HG02623 (cell line): Measurements from ENCODE around the gene MCF2L2.
"Not testable (repeated sequence)": the region's sequence is repeated elsewhere in the genome, so short reads cannot be mapped to it uniquely, and the experiment has no call there.

Experiments used
- ATAC-seq: cut with Tn5 transposase; IDR thresholded peaks from one replicate; pipeline ENCODE4 v1.9.1; 2021; ENCODE audit warnings: moderate library complexity; ENCODE audit not compliant: unreplicated experiment

The MCF2L2 gene

DNA sequence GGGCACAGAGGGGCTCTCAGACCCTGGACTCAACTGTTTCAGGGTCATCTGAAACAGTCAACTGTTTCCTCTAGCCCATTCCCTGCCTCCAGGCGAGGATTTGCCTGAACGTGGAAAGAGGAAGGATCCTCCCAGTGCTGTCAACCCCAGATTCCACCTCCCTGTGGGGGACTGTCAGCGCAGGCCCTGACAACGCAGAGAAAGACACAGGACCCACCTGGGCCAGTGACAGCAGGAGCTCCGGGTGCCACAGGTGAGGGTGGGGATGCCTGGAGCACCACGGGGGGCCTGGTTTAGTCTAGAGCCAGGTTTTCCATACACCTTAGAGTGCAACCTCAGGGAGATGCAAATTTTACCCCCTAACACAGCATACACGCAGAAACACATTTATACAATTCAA, 246.3 kb downstream of the MCF2L2 start:
- no peak for ATAC-seq

DNA sequence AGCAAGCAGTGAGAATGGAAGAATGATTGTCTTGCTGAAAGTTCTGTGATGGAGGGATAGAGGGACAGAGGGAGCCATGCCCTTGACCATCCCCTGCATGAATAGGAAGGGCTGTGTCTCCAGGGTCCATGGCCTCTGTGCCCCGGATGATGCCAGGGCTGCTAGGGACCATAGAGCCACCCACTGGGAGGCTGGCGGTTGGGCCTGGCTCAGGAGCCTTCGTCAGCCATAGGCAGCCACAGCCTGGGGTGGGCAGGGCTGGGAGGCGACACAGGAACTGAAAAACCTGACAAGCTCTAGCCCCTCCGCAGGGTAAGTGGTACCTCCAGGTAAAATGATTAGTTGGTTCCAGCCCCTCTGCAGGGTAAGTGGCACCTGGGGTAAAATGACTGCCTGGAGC, 246.8 kb downstream of the MCF2L2 start:
- ATAC-seq, result no peak

DNA sequence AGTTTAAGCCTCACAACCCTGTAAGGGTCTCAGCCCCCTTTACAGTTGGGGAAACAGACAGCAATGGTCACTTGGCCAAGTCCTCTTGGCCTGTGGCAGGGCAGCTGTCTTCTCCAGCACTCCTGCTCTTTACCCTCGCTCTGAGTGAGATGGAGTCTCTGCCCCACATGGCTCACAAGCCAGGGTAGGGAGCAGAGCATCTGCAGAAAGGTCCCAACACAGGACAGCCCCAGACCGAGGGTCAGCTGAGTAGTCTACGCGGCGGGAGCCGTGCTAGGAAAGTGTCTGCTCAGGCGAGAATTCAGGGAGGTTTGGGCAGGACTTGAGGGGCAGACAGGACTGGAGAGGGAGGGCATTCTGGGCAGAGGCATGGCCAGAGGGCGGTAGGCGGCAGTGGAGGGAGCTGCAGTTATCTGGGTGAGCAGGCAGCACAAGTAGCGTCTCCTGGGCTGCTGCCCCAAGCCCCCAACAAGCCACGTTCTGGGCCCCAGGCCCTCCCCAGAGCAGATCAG, 247.6 kb downstream of the MCF2L2 start:
- ATAC-seq, result no peak

DNA sequence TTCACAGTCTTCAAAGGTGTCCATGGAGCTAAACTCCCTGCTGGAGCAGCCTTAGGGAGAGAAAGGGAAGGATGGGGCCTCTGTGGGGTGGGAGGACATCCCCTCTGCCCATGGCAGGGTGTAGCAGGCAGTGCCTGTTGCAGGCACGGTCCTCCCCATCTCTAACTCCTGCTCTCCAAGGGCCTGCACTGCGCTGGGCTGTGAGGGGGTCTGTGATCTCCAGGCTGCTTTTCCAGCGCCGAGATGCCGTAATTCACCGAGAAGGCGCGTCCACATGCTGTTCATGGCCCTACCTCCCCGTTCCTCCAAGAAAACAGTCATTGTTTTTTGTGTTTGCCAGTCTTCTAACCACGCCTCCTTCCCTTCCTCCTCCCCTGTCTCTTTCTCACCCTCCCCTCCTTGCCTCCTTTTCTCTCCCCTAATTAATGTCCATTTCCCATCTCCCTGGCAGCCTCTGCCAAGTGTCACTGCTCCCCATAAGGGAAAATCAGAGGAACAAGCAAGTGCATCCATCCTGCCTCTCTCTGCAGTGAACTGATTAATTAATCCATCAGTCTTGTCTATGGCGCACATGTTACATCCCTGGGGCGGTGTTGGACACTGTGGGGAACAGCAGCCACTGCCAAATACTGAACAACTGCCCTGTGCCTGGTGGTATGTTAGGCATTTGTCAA, 248.2 kb downstream of the MCF2L2 start:
- ATAC-seq, result no peak

DNA sequence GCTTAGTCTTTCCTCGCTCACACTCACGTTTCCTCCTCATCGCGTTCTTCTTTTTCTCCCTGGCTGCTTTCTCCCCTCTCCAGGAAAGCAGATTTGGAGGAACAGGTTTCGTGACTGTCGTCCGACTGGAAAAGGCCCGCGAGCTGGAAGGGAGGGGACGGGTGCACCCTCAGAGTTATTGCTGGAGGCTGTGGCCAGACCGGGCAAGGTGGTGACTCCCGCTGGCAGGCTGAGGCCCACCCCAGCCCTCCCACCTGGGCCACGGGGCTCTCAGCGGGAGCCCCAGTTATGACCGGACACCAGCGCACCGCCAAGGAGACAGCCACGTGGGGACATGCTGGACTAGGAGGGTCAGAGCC, 248.9 kb downstream of the MCF2L2 start:
- not testable (repeated sequence) for ATAC-seq

DNA sequence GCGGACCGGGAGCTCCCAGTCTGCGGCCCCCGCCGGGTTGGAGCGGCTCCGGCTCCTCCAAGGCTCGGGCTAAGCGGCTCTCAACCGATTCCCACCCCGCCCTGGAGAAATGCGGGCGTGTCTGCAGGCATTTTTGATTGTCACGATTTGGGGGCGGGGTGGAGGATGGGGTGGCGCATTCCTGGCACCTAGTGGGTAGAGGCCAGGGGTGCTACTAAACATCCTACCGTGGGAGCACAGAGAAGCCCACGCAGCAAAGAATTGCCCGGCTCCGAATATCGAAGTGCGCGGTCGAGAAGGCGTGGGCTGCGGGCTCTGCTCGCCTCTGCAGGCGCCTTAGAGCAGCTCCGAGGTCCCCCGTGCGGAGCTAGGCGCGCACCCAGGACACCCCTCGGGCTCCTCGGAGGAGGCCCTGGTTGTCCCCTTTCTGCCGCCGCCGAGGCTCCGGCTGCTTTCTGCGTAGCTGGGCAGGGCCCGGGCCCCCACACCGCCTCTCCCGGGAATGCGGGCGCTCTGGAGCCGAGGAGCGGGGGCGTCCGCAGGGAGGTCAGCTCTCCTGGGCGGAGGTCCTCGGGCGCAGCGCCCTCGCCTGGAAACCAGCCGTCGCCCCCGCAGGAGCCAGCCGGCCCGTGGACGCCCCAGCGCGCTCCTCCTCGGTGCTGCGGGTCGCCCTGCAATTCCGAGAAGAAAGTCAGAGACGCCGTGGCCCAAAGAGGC, 249.4 kb downstream of the MCF2L2 start:
- peak; percentile 55 for ATAC-seq

DNA sequence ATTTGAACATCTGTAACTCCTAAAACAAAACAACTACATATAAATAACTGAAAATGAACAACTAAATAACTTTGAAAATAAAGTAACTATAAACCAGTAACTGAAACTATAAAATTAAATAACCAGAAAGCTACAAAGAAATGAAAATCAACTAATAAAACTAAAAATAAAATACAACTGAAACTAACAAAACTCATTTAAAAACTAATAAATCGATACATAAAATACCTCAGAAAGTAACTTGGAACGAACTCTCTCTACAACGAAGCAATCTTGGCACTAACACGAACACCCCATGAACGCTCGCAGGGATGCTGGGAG, 249.9 kb downstream of the MCF2L2 start:
- no peak for ATAC-seq

DNA sequence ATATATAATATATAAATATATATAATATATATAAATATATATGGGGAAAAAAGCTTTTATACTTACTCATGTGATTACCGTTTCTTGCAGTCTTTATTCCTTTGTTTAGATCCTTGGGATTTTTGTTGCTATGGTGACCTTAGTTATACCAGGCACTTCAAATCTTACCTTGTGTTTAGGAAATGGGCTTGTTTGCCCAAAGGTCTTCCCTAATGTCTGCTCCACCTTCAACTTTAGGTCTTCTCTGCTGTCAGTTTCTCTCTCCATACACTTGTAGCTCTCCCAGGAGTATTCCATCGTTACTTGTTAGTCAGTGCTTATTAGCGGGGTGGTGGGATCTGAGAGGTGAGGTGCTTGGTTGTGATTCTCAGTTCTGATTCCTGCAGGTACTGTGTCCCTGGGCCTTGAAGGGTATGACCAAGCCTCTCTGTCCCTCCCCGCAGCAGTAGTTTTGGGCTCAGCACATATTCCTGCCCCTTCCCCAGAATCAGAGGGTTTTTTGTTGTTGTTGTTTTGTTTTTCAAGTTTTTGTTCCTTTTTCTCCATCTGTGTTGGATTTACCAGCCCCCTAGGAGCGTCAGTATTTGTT, 256.3 kb downstream of the MCF2L2 start:
- no peak for ATAC-seq

DNA sequence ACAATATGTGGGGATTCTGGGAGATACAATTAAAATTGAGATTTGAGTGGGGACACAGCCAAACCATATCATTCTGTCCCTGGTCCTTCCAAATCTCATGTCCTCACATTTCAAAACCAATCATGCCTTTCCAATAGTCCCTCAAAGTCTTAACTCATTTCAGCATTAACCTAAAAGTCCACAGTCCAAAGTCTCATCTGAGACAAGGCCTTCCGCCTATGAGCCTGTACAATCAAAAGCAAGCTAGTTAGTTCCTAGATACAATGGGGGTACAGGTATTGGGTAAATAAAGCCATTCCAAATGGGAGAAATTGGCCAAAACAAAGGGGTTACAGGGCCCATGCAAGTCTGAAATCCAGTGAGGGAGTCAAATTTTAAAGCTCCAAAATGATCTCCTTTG, 260.4 kb downstream of the MCF2L2 start:
- not testable (repeated sequence) for ATAC-seq

DNA sequence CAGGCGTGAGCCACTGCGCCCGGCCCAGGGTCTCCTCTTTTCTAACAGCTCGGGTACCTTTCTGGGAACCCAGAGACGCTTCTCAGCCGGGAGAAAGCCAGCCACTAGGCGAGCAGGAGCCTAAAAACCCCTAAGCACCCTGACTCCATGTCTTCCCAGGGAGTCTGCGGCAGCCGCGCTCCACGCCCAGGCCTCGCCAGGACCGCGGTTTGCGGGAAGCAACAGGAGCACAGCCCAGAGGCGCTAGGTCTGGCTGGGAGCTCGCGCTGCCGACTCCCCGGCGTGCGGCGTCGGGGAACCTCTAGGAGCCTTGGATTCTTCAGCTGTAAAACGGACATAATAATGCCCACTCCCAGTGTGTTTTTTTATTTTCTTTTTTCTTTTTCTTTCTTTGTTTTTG, 264.9 kb downstream of the MCF2L2 start:
- no peak for ATAC-seq

DNA sequence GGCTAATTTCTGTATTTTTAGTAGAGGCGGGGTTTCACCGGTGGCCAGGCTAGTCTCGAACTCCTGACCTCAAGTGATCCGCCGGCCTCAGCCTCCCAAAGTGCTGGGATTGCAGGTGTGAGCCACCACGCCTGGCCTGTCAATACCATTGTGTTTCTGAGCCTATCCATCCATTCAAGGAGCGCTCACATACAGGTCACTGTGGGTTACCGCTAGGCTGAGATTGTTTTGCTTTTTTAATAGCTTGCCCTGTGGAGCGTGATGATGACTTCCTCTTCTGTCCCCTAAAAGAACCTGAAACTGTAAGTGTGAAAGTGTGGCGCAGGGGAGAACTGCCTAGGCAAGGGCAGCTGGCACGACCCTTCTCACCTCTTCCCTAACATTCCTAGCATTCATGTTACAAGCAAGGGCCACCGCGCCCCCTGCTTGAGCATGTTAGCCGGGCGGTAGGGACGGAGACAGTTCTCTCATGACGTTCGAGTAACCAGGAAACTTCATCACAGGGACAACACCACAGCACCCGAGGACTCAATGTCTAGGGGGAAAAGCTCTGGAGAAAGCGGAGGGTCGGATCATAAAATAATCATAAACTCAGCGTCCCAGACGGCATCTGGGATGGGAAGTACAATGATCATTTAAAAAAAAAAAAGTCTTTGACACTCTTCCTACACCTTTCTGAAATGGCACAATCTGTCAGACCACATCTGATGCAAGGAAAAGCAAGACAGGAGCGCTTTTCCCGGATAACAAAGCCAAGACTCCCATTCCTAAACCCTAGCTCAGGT, 266.7 kb downstream of the MCF2L2 start:
- peak; percentile 68 for ATAC-seq

DNA sequence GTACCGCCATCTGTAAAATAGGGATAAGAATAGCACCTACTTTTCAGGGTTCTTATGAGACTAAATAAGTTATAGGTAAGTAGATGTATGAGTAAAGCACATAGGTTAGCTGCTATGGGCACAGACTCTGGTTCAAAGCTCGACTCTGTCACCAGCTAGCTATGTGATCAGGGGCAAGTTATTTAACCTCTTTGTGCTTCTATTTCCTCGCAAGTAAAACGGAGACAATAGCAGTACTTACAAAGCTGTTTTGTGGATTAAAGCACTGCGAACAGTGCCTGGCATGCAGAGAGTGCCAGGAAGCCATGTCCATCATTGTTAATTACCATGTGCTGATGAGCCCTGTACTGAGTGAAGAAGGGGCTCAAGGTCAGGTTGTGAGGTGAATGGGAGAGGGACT, 267.8 kb downstream of the MCF2L2 start:
- no peak for ATAC-seq

DNA sequence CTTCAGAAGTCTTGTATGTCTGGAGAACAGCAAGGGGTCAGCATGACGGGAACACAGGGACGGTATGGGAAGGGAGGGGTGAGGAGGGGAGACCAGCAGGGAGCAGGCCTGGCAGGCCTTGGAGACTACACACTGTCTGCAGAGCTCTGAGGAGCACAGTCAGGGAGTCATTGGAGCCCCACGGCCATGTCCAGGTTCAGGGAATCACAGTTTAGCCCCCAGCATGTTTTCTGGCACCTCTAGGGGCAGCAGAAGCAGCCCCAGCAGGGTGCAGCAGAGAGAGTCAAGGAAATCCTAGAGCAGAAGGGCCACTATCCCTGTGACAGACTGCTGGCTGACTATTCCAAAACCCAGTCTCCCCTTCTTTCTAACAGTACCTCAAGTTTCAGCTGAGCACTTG, 269.1 kb downstream of the MCF2L2 start:
- no peak for ATAC-seq

DNA sequence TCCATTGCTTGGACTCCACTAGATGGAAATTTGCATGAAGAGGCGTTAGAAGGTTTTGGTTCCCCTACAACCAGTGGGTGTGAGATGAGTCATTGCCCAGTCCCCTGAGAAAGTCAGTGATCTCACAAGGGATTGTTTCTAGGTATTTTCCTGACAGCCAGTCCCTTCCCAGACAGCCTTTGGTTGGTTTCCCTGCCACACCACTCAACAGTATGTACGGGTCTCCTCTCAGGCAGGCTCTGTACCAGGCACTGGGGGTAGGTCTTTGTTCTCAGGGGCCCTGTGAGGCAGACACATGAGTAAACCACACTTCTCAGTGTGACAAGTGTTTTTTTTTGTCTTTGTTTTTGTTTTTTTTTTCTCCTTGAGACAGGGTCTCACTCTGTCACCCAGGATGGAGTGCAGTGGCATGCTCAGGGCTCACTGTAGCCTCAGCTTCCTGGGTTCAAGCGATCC, 269.8 kb downstream of the MCF2L2 start:
- peak; percentile 58 for ATAC-seq

DNA sequence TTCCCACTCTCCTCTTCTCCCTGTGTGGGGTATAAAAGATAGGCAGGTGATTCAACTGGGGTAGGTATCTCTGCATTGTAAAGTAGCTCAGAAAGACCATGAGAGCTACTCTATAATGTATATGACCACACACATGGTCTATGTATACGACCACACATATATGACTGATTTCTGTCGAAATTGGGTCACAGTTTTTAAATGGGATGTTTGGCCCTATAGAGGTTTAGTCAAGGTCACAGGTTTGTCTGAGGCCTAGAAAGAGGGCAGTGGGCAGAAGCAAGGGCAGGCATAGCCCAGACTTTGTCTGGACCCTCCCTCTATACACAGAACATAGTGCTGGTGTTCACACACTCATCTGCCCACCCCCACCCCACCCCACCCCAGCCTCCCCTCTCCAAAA, 270.3 kb downstream of the MCF2L2 start:
- peak; percentile 9 for ATAC-seq

DNA sequence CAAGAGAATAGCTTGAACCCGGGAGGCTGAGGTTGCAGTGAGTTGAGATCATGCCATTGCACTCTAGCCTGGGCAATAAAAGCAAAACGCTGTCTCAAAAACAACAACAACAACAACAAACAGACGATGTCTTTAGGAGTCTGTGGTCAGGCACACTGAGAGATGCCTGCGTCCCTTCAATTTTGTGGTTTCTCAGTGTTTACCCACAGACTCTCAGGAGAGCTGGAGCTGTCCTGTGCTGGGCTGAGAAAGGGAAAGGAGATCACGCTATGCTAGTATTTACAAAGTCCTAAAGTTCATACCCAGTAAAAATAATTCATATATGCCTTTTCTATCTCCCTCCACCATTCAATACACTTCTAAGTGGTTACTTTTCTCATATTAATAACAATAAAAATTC, 272.2 kb downstream of the MCF2L2 start:
- ATAC-seq, result no peak

DNA sequence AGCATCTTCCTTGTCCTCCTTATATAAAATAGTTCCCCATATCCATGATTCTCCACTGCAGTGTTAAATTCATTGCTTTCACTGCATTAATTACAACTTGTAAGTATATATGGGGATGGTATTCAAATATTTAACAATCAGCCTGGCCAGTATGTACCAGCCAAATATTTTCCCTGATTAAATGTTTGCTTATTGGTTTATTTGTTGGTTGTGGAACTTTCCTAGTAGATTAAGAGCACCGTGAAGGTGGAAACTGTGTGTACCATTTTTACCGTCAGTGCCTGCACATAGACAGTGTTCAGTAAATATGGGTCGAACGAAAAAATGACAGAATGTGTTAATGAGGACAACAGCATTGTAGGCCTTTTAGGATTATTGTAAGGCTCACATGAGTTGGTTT, 272.9 kb downstream of the MCF2L2 start:
- ATAC-seq, result no peak

DNA sequence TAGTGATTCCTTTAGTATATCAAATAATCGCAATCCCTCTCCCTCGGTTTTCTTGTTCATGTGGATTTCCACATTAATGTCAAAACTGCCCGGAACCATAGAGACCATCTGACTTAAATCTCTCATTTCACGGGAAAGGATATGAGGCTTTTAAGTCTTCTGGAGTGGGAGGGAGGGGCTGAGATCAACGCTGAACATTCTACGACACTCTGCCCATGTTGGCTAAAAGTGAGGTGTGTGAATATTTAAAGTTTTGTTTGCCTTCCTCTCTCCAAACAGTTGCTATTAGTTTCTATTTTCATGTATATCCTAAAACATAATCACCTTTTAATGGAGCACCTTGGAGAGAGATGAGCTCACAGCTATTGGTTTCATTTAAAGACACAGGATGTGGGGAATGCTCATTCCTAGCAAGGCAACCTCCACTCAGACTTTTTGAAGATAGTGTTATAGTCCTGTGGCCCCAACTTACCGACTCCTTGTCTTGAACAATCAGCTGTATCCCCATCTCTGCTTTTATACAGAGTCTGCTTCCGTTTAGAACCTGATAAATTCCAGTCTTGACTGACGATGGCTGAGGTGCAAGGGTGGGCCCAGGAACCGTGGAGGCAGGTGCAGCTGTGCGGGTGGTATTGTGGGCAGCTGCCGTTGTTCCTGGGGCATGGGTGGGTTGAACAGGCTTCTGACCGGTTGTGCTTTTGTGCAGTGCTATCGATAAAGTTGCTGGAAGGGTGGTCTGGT, 275.0 kb downstream of the MCF2L2 start:
- ATAC-seq, result no peak

DNA sequence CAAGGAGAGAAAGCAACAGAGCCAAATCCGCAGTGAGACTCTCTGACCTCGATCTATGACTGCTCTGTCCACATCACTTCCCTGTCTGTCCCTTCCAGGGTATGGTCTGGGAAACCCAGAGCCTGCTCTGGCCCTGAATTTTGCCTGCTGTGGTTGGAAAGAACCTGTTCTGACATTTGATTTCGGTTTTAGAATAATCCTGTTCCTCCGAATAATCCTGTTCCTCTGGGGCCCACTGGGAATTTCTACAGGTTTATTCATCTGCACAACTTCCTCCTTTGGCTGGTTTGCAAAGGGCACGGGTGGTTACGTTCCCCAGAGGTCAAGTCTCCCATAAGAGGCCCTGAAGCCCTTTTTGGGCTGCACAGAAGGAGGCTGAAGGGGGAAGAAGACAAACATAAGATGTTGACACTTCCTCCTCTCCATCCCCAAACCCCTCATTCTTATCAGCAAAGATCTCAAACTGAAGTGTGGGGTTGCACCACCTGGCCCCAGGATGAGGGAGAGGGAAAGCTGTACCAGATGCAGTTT, 276.5 kb downstream of the MCF2L2 start:
- no peak for ATAC-seq

DNA sequence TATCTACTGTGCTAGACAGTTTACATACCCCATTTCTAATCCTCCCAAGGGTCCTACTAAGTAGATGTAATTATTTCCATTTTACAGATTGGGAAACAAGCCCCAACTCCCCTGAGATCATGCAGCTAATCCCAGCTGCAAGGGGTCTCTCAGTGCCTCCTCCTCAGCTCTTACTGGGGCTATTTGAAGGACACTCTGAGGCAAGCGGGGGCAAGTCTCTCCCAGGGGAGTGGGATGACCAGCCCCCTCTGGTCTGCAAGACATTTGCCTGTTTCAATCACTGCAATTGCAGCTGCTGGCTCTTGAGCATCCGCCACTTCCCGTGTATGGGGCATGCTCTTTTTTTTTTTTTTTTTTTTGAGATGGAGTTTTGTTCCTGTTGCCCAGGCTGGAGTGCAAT, 277.3 kb downstream of the MCF2L2 start:
- ATAC-seq, result no peak
